ENCODE data around the gene HIPK2. TPM values are rescaled to one million over a fixed set of nuclear protein-coding genes. Genes with fewer than 3 reads are reported as not detected.

Gene HIPK2
- total and polyA plus RNA-seq, 2 experiments from 2014 or later, result 18.2 to 22.9 TPM

DNA sequence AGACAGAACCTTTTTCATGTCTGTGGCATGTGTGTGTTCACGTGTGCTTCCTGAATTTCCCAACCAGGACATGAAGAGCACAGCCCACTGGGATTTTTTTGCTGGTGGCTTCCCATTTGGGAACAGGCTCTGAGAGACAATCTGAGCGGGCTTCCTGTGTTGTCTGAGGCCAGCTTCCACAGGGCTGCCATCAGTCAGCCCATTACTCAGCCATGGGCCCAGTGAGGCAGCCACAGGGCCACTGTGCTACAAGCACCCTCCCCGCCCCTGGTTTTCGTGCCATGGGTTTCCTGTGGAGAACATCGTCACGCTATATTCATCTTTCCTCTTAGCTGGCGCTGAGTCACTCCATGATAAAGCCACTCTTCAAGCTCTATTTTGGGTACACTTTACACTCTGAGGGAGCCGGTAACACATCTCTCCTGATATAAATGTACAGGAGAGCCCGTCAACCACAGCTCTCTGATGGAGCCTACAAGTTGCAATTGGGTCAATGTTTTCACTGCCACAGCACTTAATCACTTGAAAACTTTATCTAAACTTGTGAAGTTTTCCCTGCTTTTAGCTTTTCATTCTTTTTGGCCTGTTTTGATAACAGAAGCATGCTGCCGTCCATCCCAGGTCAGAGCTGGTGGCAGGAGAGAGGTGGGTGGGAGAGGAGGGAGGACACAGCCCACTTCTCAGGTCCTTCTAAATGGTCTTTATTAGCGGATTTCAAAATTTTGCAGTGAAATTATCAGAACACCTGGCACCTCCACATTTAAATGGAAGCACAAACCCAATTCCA, 96.9 kb downstream of the HIPK2 start:
- peaks cover 59% of the 10 kb centered on the region for H3K79me2 ChIP-seq
- no peak for TF ChIP-seq EZH2 (IDR thresholded peaks at IDR 0.05; ENCODE audit: borderline replicate concordance)
- TF ChIP-seq, protein P1, sequence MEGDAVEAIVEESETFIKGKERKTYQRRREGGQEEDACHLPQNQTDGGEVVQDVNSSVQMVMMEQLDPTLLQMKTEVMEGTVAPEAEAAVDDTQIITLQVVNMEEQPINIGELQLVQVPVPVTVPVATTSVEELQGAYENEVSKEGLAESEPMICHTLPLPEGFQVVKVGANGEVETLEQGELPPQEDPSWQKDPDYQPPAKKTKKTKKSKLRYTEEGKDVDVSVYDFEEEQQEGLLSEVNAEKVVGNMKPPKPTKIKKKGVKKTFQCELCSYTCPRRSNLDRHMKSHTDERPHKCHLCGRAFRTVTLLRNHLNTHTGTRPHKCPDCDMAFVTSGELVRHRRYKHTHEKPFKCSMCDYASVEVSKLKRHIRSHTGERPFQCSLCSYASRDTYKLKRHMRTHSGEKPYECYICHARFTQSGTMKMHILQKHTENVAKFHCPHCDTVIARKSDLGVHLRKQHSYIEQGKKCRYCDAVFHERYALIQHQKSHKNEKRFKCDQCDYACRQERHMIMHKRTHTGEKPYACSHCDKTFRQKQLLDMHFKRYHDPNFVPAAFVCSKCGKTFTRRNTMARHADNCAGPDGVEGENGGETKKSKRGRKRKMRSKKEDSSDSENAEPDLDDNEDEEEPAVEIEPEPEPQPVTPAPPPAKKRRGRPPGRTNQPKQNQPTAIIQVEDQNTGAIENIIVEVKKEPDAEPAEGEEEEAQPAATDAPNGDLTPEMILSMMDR (IDR thresholded peaks at IDR 0.05; ENCODE audit: poor library complexity), result no peak
- no peak for TF ChIP-seq EZH2phosphoT487 (IDR thresholded peaks at IDR 0.05; ENCODE audit: low read depth, severe bottlenecking, unreplicated experiment)
- H3K36me3 ChIP-seq (replicated peaks; ENCODE audit: insufficient read depth, low read depth), result no peaks in the 10 kb centered on the region
- peak overlapping the region; percentile 65 for H3K4me2 ChIP-seq
- 72% methylated on average over 11 of the region's 11 CpGs for WGBS (ENCODE audit: low lambda C conversion rate, missing lambda C conversion rate)
- H2AFZ ChIP-seq, result no peak overlapping the region
- peak overlapping the region; percentile 92 for H3K27ac ChIP-seq
- H3K4me1 ChIP-seq (ENCODE audit: insufficient read depth), result peaks cover 36% of the 10 kb centered on the region
- no peaks in the 10 kb centered on the region for H4K20me1 ChIP-seq (ENCODE audit: insufficient read depth, poor library complexity, severe bottlenecking)
- no peak overlapping the region for H3K4me3 ChIP-seq
- peak; percentile 67 for DNase-seq (ENCODE audit: low spot score)
- no peaks in the 10 kb centered on the region for H3K27me3 ChIP-seq
- no peaks in the 10 kb centered on the region for H3K9me2 ChIP-seq (replicated peaks; ENCODE audit: insufficient read depth)
- no peaks in the 10 kb centered on the region for H3K9me3 ChIP-seq (ENCODE audit: low read depth)

DNA sequence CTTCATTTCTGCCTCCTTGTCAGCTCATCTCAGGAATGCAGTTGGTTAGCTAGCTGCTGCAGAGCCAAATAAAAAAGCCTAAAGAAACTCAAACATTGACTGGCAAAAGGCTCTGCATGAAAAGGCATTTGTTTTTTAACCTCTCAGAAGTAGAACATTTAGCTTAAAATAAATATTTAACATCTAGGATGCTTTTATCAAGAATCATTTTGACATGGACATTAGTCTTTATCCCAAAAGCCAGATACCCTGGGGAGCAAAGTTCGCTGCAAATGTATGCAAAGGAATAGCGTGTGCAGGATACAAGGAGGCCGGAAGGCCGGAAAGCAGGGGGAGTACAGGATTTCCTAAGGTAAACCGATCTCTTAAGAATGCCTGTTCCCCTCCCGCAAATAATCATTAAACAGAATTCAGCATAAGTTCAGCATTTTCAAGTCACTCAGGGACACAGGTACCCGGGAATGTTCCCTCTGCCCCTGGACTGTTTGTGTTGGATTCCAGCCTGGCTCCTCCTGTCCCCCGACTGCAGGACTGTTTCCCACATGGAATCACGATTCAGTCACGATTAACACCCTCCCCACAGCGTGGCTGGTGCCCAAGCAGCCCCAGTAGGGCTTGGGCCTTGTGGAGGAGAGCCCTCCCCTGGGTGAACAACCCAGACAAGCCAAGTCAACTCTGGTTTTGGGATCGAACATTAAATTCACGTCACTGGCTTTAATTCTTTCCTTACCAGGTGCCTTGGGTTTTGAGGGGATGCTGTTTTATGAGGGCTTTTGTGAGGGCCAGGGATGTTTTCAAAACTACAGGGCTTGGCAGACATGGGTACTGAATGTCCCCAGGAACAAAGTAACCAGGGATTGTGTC, 97.8 kb downstream of the HIPK2 start:
- no peak overlapping the region for H3K4me3 ChIP-seq
- H3K27ac ChIP-seq, result peak overlapping the region; percentile 92
- no peaks in the 10 kb centered on the region for H3K36me3 ChIP-seq (replicated peaks; ENCODE audit: insufficient read depth, low read depth)
- H3K4me2 ChIP-seq, result peak overlapping the region; percentile 65
- peaks cover 36% of the 10 kb centered on the region for H3K4me1 ChIP-seq (ENCODE audit: insufficient read depth)
- no peaks in the 10 kb centered on the region for H3K27me3 ChIP-seq
- H2AFZ ChIP-seq, result peak overlapping the region; percentile 4
- TF ChIP-seq EZH2phosphoT487 (IDR thresholded peaks at IDR 0.05; ENCODE audit: low read depth, severe bottlenecking, unreplicated experiment), result no peak
- TF ChIP-seq, protein P1 (IDR thresholded peaks at IDR 0.05; ENCODE audit: poor library complexity), result no peak
- TF ChIP-seq EZH2 (IDR thresholded peaks at IDR 0.05; ENCODE audit: borderline replicate concordance), result no peak
- H3K79me2 ChIP-seq, result peaks cover 54% of the 10 kb centered on the region
- no peaks in the 10 kb centered on the region for H3K9me2 ChIP-seq (replicated peaks; ENCODE audit: insufficient read depth)
- WGBS (ENCODE audit: low lambda C conversion rate, missing lambda C conversion rate), result 13% methylated on average over 13 of the region's 13 CpGs
- H3K9me3 ChIP-seq (ENCODE audit: low read depth), result no peaks in the 10 kb centered on the region
- H4K20me1 ChIP-seq (ENCODE audit: insufficient read depth, poor library complexity, severe bottlenecking), result no peaks in the 10 kb centered on the region
- DNase-seq (ENCODE audit: low spot score), result no peak

DNA sequence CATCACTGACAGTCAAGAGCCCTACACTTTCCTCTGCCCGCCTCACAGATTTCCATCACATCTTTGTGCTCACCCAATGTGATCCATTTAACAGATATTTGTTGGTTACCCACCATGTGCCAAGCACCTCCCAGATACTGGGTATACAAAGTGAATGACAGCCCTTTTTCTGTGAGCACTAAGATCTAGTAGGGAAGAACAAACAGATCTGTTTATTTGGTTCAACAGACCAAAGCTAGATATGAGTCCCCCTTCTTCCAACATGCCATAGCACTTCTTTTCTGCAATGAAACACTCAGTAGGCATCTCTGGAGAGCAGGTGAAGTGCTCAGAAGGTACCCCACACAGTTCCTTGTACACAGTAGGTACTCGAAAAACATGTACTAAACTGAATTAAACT, 101.4 kb downstream of the HIPK2 start:
- Histone ChIP-seq H3K36me3 (replicated peaks; ENCODE audit: insufficient read depth, low read depth) (no peaks in the 10 kb centered on the region), H4K20me1 (ENCODE audit: insufficient read depth, poor library complexity, severe bottlenecking) (no peaks in the 10 kb centered on the region), H3K27me3 (no peaks in the 10 kb centered on the region), H3K4me3 (no peak overlapping the region), H3K27ac (no peak overlapping the region), H3K9me3 (ENCODE audit: low read depth) (no peaks in the 10 kb centered on the region), H3K4me2 (no peak overlapping the region), H2AFZ (no peak overlapping the region), H3K9me2 (replicated peaks; ENCODE audit: insufficient read depth) (no peaks in the 10 kb centered on the region), H3K4me1 (ENCODE audit: insufficient read depth) (peaks cover 24% of the 10 kb centered on the region), H3K79me2 (peaks cover 35% of the 10 kb centered on the region)
- no peak for DNase-seq (ENCODE audit: low spot score)
- TF ChIP-seq EZH2phosphoT487 (IDR thresholded peaks at IDR 0.05; ENCODE audit: low read depth, severe bottlenecking, unreplicated experiment), result no peak
- TF ChIP-seq EZH2 (IDR thresholded peaks at IDR 0.05; ENCODE audit: borderline replicate concordance), result no peak
- TF ChIP-seq, protein P1 (IDR thresholded peaks at IDR 0.05; ENCODE audit: poor library complexity), result no peak
- 98% methylated on average over 2 of the region's 2 CpGs for WGBS (ENCODE audit: low lambda C conversion rate, missing lambda C conversion rate)

Data from hepatocyte (in vitro differentiated cells).